ENCODE measurements around the gene FAM200A.

GRCh38 chr7:99557940-99558305 lies 6.0 kb upstream of the FAM200A start:
- TF ChIP-seq CTCF (IDR thresholded peaks at IDR 0.05): no peak
- no peak for TF ChIP-seq POLR2A (IDR thresholded peaks at IDR 0.05)

Measured in adrenal gland (tissue), 5 donors.